Measurements from ENCODE around the gene RASSF7.
A peak's percentile ranks its signal among the peaks of the same experiment; 100 is the strongest.

DNA sequence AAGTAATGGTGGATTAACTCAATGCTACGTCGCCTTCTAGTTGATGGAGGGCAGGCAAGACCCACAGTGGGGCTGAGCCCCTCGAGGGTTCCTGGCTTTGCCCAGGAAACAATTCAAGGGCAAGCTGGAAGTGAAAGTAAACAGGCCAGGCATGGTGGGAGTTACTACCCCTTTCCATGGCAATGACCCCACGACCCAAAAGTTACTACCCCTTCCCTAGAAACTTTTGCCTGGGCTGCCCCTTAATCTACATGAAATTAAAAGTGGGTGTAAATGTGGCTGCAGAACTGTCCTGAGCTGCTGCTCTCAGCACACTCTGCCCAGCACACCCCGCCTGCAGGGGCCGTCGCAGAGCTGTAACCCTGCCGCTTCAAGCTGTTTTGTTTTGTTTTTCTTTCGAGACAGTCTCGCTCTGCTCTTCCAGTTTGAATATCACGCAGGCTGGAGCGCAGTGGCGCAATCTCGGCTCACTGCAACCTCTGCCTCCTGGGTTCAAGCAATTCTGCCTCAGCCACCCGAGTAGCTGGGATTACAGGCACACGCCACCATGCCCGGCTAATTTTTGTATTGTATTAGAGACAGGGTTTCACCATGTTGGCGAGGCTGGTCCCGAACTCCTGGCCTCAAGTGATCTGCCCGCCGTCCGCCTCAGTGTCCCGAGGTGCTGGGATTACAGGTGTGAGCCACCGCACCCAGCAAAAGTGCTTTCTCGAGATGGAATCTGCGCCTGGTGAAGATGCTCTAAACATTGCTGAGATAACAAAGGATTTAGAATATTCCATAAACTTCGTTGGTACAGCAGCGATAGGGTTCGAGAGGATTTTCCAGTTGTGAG is 47.8 kb upstream of the RASSF7 start:
- TF ChIP-seq POLR2AphosphoS5 (IDR thresholded peaks at IDR 0.05; ENCODE audit: low read depth, low read length), result no peak
- TF ChIP-seq POLR2A (IDR thresholded peaks at IDR 0.05; ENCODE audit: low read depth, low read length), result 0 out of 2 replicates have a peak, but pooled peaks have one; percentile 19
- TF ChIP-seq TAF1 (IDR thresholded peaks at IDR 0.05; ENCODE audit: borderline replicate concordance, low read depth, low read length), result no peak

All from GM12892 (cell line).